HT-29 (cell line): ENCODE measurements around the gene TDO2. TPM values are rescaled to one million over a fixed set of nuclear protein-coding genes. Genes with fewer than 3 reads are reported as not detected.
"Not testable (repeated sequence)": the region's sequence is repeated elsewhere in the genome, so short reads cannot be mapped to it uniquely, and the experiment has no call there.

Source experiments
- DNase-seq: peaks from one replicate; pipeline ENCODE4 v3.0.0-alpha.2; 2015; ENCODE audit warnings: low spot score
- total RNA-seq: library from RNA; depleted of rRNA; stranded (reverse); fragments of >200 nt; shearing (Covaris generic); gene quantifications from 2 replicates; pipeline ENCODE4 v1.2.3, GENCODE V29; 2014

The TDO2 gene
- total RNA-seq, 1 experiment from 2014 or later, result 0.64 TPM

DNA sequence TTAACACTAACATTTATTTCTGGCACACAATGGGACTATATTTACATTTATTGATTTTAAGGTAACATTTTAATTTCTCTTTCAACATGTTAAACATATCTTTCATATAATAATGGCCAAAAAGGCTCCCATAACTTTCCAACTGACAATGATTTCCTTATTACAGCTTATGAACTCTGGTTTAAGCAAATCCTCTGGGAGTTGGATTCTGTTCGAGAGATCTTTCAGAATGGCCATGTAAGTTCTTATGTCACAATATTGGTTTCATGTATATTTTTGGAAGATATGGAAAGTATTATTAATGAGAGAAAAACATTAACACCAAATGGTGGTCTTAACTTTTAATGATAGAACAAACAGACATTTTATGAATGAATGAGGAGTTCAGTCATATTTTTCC, 4.1 kb downstream of the TDO2 start:
- no peak for DNase-seq

DNA sequence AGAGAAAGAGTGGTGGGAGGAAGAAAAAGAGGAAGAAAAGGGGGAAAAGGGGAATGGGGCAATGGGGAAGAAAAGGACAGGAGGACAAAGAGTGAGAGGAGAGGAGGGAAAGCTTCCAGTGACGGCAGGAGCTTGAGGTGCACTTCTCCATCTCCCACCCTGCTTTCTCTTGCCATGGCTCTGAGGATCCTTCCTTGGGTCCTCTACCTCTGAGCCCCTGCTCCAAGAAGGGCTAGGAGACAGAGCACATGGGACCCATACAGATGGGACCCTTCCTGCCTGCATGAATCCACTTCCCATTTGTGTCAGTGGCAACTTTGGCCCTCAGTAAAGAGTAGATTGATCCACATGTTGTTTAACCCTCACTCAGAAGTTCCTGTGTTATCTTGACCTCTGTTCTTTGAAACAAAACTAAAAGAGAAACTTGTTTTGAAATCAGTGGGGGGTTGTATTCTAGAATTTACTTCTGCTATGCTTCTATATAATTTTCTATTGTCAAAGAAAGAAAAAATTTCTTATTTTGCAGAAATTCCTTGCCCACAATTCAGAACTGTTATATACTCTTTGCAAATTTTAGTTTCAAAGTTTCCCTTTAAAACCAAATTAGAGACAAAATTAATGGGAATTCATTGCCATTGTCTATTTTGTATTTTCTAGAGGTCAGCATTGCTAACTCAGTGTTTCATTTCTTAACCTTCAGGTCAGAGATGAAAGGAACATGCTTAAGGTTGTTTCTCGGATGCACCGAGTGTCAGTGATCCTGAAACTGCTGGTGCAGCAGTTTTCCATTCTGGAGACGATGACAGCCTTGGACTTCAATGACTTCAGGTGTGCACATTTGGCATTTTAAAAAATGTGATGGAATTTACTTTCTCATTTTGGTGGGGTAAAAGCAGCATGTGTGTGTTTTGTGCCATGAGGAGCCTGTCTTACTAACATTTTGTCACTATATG, 5.0 kb downstream of the TDO2 start:
- DNase-seq, result no peak

DNA sequence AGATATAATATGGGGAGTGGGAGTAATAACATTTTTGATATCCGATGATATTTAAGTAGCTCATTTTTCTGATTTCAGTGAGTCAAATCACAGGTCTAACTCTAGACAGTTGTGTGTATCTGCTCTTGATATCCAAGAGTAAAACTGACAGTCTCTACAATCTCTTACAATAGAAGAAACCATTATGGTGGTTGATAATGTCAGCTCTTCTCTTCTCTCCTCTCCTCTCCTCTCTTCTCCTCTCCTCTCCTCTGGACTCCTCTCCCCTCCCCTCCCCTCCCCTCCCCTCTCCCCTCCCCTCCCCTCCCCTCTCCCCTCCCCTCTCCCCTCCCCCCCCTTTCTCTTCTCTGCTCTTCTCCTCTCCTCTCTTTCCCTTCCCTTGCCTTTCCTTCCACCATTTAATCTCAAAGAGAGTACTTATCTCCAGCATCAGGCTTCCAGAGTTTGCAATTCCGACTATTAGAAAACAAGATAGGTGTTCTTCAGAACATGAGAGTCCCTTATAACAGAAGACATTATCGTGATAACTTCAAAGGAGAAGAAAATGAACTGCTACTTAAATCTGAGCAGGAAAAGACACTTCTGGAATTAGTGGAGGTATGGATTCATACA, 6.2 kb downstream of the TDO2 start:
- DNase-seq, result no peak

DNA sequence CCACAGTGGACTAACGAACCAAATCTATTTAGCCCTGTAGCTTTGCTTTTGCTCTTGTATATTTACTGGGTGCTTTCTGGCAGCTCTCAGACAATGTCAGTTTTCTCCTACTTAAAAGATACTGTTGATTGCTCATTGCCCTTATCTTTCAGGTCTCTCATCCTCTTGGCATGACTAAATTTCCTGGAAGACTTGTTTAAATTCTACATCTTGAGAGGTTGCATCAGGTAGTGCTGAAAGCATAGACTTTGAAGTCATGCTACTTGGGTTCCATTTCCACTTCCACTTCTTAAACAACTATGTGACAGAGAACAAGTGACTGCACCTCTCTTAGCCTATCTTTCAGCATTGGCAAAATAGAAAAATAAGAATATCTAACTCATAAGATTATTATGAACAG, 8.4 kb downstream of the TDO2 start:
- no peak for DNase-seq

DNA sequence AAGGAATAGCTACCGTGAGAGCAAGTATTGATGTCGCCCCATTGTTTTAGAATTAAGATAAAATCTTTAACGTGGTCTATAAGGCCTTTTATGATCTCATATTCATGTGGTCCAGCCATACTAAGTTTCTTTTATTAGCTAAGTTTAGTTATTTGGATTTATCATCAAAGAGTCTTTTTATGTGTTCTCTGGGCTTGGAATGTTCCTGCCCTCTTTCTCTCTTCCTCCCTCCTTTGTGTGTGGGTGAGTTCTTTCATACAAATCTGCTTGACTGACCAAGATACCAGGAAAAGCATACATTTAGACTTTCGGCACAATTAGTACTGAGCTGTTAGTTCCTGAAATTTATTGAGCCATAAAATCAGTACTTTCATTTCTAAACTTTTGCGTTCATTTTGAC, 11.3 kb downstream of the TDO2 start:
- DNase-seq, result peak; percentile 71

DNA sequence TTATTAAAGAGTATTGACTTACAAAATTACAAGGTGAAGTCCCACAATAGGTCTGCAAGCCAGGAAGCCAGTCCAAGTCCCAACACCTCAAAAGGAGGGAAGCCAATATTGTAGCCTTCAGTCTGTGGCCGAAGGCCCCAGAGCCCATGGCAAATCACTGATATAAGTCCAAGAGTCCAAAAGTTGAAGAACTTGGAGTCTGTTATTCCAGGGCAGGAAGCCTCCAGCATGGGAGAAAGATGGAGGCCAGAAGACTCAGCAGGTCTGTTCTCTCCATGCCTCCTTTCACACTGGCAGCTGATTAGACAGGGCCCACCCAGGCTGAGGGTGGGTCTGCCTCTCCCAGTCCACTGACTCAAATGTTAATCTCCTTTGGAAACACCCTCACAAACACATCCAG, 18.1 kb downstream of the TDO2 start:
- no peak for DNase-seq

DNA sequence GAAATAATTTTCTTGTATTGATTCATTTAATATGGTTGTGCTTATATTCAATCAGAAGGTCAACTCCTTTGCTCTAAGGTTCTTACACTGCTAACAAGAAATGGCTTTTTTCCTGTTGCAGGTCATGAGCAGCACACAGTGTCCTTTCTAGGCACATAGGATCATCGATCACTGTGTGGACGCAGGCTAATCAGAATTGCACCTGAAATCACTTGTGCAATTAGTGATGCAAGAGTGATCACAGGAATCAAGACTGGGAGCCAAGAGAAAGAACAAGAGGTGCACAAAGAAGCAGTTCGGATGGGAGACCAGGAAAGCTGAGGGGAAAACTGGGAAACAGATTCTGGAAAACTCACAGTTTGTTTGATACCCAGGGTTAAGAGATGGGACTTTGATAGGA, 21.1 kb downstream of the TDO2 start:
- no peak for DNase-seq

DNA sequence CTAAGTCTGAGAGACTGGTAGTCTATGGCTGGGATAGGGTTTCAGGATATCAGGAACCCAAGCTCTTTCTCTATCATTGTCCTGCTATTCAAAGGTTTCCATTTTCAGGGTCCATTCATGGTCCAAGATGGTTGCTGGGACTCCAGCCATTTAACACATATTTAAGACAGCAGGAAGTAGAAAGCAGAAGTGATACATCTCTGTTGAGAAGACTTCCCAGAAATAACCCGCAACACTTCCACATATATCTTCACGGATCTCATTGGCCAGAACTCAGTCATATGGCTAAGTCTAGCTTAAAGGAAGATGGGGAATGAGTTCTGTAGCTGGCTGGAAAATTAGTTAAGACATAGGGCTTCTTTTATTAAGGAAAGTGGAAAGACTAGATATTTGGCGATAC, 26.3 kb downstream of the TDO2 start:
- DNase-seq, result no peak

DNA sequence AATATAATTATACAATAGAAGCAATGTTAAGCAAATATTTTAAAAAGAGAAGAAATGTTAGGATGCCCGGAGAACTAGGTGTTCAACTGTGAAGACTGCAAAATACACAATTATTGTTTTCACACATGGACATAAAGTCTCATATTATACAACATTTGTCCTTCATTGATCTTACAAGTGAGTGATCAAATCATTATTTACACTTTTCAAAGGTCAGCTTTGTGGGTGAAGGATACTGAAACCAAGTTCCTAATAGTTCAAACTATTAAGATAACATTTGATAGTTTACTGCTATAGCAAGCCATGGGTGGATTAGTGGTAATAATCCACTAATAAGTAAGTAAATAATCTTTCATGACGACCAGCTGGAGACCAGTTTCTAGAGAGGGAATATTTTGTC, 26.8 kb downstream of the TDO2 start:
- no peak for DNase-seq

DNA sequence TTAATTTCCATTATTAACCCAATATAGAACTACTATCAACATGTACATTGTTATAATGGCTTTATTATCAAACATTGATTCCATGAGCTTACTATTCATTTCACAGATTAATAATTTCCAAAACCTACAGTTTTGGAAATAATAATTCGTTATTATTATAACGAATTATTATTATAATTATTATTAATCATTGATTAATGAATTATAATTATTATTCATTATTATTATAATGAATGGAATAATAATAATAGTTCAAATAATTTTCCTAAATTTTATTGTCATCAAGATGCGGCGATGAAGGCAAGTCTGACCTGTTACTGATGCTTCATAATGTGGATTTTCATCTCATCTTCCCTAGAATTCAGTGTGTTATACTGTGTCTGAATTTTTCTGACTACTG, 28.1 kb downstream of the TDO2 start:
- no peak for DNase-seq

DNA sequence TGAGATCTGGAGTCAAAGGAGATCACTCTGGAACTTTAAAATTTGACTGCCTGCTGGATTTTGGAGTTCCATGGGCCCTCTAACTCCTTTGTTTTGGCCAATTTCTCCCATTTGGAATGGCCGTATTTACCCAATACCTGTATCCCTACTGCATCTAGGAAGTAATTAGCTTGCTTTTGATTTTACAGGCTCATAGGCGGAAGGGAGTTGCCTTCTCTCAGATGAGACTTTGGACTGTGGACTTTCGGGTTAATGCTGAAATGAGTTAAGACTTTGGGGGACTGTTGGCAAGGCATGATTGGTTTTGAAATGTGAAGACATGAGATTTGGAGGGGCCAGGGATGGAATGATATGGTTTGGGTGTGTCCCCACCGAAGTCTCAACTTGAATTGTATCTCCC, 31.1 kb downstream of the TDO2 start:
- DNase-seq, result not testable (repeated sequence)

DNA sequence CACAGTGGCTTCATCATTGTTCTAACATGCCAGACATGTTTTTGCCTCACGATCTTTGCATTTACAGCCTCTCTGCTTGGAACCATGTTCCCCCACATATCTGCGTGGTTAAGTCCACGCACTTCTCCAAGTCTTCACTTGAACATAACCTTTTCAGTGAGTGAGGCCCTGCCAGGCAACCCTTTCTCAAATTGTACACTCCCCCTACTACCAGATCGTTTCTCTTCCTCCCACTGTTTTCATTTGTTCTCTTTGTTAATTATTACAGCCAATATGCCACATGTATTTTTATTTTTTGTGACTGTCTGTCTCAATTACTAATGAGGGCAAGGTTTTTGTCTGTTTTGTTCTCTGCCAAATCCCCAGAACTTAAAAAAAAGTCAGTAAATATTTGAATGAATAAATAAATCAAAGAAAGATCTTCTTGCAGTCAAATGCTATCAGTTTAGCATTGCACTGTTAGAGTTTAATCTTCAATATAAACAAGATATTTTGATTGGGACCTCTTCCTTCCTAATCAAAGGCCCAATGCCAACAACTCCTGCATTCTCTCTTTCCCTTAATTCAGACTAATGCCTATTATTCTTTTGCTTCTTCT, 32.0 kb downstream of the TDO2 start:
- DNase-seq, result no peak

DNA sequence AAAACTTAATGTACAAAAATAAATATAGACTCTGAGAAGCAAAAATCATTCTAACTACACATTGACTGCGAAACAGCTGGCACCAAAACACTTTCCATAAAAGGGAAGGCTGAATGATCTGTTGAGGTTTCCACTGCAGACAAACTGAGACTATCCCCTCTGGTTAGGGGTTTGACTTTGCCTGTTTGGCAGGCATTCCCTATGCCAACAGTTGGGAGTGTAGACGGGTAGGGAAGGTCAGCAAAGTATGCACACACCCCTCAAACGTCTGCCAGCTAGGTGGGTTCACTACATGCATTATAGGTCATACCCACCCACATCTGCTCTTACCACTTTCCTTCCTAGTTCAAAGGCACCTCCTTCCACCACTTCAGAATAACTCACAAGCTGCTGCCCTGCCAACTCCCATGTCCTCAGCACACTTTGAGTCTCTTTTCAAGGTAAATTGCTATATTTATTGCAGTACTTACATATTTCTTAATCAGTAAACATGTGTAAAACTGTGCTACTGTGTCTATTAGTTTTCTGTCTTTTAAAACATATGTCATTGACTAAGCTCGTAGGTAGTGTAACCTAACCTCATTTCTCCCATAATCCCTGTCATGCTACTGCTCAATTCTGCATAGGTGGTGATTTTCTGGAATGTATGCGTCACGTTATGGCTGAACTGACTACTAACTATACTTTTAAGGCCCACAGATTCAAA, 37.7 kb downstream of the TDO2 start:
- no peak for DNase-seq

DNA sequence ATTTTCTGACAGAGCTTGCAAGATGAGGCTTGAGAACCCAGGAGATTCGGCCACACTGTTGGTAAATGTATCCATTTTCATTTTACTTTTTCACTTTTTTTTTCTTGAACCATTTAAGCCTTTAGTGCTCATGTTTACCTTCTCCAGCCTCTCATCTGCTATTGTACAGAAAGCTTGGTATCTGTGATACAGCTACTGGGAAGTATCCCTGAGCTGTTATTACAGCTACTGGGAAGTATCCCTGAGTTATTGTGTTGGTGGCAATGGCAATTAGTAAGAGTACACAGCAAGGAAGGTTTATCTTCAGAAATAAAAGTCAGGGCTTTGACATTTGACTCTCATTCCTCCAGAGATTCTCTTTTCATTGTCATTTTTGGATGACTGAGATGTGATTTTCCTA, 38.3 kb downstream of the TDO2 start:
- no peak for DNase-seq

DNA sequence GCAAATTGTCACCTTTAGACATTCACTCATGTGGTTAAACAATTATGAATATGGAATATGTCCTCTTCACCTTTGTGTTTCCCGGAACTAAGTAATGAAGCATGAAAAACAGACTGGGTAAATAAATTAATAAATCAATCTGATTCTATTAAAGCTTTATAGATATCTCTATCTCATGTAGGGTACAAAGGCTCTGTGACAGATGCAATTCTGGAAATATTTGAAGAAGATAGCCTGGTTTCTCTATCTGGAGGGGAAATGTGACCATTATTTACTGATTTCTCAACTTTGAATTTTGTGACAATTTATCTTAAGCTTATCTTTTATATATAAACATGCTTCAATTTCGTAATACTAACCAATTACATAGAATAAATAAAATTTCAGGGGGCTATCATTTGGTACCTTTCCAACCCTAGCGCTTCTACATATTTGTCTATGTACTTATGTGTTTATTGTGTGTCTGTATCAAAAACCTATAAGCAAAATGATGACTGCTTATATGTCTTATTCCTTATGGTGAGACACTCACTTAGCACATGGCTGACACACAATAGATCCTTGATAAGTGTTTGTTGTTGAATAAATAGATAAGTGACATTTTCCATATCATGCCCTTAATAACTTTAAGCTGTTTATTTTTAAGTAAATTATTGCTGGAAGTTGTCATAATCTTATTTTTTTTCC, 40.3 kb downstream of the TDO2 start:
- DNase-seq, result no peak

DNA sequence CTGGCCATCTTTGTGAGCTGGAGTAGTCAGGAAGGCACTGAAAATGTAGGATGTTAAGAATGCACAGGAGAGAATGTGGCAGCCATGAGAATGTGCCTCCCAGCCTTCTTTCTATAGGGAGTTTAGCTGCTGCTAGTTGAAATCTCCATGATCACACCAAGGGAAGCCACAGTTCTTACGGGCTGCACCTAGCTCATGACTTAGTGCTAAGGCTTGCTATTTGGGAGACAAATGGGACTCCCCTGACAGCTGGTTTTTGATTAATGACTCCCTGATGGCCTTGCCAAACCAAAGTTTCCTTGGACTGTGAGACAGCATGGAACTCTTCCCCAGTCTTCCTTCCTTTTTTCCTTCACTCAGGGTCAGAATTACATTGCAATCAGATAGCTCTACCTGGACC, 41.0 kb downstream of the TDO2 start:
- DNase-seq, result no peak

DNA sequence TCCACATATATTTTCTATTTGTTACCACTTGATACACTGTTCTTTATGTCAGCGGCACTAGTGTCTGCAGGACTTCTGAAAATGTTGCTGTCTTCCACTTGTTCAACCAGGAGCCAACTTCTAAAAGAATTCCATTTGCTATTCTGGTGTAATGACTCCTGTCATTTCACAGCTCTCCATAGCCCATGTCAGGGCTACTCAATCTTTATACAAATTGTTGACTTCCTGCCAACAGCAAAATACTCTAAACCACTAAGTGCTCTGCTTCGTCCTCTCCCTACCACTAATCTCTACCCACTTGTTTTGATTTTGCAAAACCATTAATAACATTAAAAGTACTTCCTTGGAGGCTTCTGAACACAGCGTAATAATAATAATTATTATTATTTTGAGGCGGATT, 43.0 kb downstream of the TDO2 start:
- no peak for DNase-seq

DNA sequence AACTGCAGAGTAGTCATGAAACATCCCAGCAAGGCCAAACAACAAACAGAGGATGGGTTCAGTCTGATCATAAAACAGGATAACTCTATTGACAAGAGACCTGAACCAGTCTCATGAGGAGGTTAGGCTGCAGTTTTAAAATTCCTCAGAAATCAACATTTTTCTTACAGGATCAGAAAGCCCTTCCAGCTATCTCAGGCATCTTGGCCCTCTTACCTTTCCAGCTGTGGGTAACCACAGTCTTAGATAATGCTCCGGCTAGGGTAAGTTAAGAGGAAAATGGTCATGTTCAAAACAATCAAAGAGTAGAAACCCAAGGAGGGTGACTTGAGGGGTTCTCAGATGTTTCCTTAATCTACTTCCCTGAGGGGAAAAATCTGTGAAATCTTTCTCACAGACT, 45.0 kb downstream of the TDO2 start:
- DNase-seq, result no peak

DNA sequence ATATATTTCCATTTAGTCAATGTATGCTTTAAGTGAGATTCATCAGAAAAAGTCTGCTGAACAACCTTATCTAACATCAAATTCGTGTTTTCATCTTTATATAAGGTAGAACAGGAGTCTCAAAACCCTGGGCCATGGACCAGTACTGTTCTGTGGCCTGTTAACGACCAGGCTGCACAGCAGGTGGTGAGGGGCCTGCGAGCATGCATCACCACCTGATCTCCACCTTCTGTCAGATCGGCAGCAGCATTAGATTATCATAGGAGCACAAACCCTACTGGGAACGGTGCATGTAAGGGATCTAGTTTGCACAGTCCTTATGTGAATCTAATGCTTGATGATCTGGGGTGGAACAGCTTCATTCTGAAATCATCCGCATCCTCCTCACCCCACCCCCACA, 47.0 kb downstream of the TDO2 start:
- no peak for DNase-seq

DNA sequence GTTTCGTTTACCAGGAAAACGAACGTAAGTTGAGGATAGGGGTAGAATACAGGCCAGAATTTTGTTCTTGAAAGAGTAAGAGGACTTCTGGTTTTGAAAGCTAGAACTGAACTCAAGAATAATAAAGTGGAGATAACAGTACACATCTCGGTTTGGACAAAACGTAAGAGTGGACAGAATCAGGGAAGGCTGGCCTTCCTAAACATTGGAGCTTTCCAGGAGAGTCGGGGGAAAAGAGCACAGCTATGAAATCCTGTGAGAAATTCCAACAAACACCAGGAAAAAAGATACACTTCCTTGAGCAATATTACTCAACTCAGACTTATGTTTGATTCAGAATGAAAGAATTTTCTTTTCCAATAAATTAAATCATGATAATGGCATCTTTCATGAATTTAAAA, 49.0 kb downstream of the TDO2 start:
- DNase-seq, result no peak
